ENCODE data around the gene TBX4.
"Not testable (repeated sequence)": the region's sequence is repeated elsewhere in the genome, so short reads cannot be mapped to it uniquely, and the experiment has no call there.

TBX4 gene

GRCh38 chr17:61486135-61487120 lies 34.2 kb downstream of the TBX4 start:
- peak; percentile 93 for DNase-seq

GRCh38 chr17:61487161-61487988 lies 35.2 kb downstream of the TBX4 start:
- DNase-seq: no peak

GRCh38 chr17:61487989-61488595 lies 35.9 kb downstream of the TBX4 start:
- DNase-seq: no peak

GRCh38 chr17:61488878-61489718 lies 36.9 kb downstream of the TBX4 start:
- DNase-seq: peak; percentile 20

GRCh38 chr17:61489719-61490490 lies 37.7 kb downstream of the TBX4 start:
- DNase-seq: no peak

GRCh38 chr17:61490540-61490975 lies 38.3 kb downstream of the TBX4 start:
- no peak for DNase-seq

GRCh38 chr17:61491981-61492380 lies 39.8 kb downstream of the TBX4 start:
- no peak for DNase-seq

GRCh38 chr17:61492759-61493526 lies 40.7 kb downstream of the TBX4 start:
- no peak for DNase-seq

- DNase-seq: not testable (repeated sequence)
Observed at GRCh38 chr17:61493830-61494324, 41.7 kb downstream of the TBX4 start.

- DNase-seq: no peak
Observed at GRCh38 chr17:61494325-61495160, 42.3 kb downstream of the TBX4 start.

- DNase-seq: no peak
Observed at GRCh38 chr17:61495161-61495857, 43.1 kb downstream of the TBX4 start.

GRCh38 chr17:61496174-61496956 lies 44.1 kb downstream of the TBX4 start:
- DNase-seq: no peak

GRCh38 chr17:61496957-61497653 lies 44.9 kb downstream of the TBX4 start:
- no peak for DNase-seq

GRCh38 chr17:61498042-61498994 lies 46.1 kb downstream of the TBX4 start:
- DNase-seq: peak; percentile 11

GRCh38 chr17:61499632-61500031 lies 47.4 kb downstream of the TBX4 start:
- no peak for DNase-seq

- no peak for DNase-seq
Observed at GRCh38 chr17:61500287-61500686, 48.1 kb downstream of the TBX4 start.
